Ramos (cell line): Measurements from ENCODE around the gene UBXN4.

Experiments
- in situ Hi-C: fragments of 300-500 bp; cut with MboI; formaldehyde crosslinking; loops from one replicate; pipeline ENCODE4 v1.14.3; 2022; ENCODE audit warnings: low sequenced_read_pairs; ENCODE audit not compliant: unreplicated experiment

Gene UBXN4

GRCh38 chr2:135741395-135742324, at the start of gene UBXN4:
UBXN4 (plus strand) TSS chr2:135741855; CDS start chr2:135741930, 75 bp downstream.
- in situ Hi-C loops = no loop called here

GRCh38 chr2:135694711-135695110, 46.9 kb upstream of the UBXN4 start:
- in situ Hi-C loops = no loop called here

- in situ Hi-C loops = no loop called here
These were observed 42.8 kb upstream of the UBXN4 start for GRCh38 chr2:135698838-135699237.

- in situ Hi-C loops = loop anchor here (5.0 kb wide), 1 partner anchor 224 kb away; no protein-coding TSS in a partner anchor
These were observed 40.2 kb upstream of the UBXN4 start for GRCh38 chr2:135701442-135701841.

GRCh38 chr2:135703300-135703699, 38.4 kb upstream of the UBXN4 start:
- in situ Hi-C loops = loop anchor here (5.0 kb wide), 1 partner anchor 226 kb away; no protein-coding TSS in a partner anchor

- in situ Hi-C loops = loop anchor here (5.0 kb wide), 1 partner anchor 227 kb away; no protein-coding TSS in a partner anchor
These were observed 37.6 kb upstream of the UBXN4 start for GRCh38 chr2:135704075-135704474.

GRCh38 chr2:135708159-135708558, 33.5 kb upstream of the UBXN4 start:
- in situ Hi-C loops = no loop called here

GRCh38 chr2:135709992-135710391, 31.7 kb upstream of the UBXN4 start:
- in situ Hi-C loops = loop anchor here (10.0 kb wide), 1 partner anchor 705 kb away; no protein-coding TSS in a partner anchor

GRCh38 chr2:135715086-135715485, 26.6 kb upstream of the UBXN4 start:
- in situ Hi-C loops = loop anchor here (10.0 kb wide), 1 partner anchor 710 kb away; no protein-coding TSS in a partner anchor

GRCh38 chr2:135728064-135728743, 13.5 kb upstream of the UBXN4 start:
- in situ Hi-C loops = no loop called here

- in situ Hi-C loops = no loop called here
These were observed 9.1 kb upstream of the UBXN4 start for GRCh38 chr2:135732561-135732960.

GRCh38 chr2:135733045-135733444, 8.6 kb upstream of the UBXN4 start:
- in situ Hi-C loops = no loop called here

- in situ Hi-C loops = no loop called here
These were observed 5.1 kb upstream of the UBXN4 start for GRCh38 chr2:135736546-135736945.

- in situ Hi-C loops = no loop called here
These were observed 1.4 kb upstream of the UBXN4 start for GRCh38 chr2:135740206-135740605.

- in situ Hi-C loops = no loop called here
These were observed 636 bp upstream of the UBXN4 start for GRCh38 chr2:135741043-135741394.

GRCh38 chr2:135742325-135742757, 686 bp downstream of the UBXN4 start:
- in situ Hi-C loops = no loop called here

- in situ Hi-C loops = no loop called here
These were observed 2.2 kb downstream of the UBXN4 start for GRCh38 chr2:135743860-135744259.

GRCh38 chr2:135744760-135745314, 3.2 kb downstream of the UBXN4 start:
- in situ Hi-C loops = no loop called here

- in situ Hi-C loops = no loop called here
These were observed 3.9 kb downstream of the UBXN4 start for GRCh38 chr2:135745545-135745944.

GRCh38 chr2:135755573-135755972, 13.9 kb downstream of the UBXN4 start:
- in situ Hi-C loops = no loop called here

- in situ Hi-C loops = no loop called here
These were observed 15.0 kb downstream of the UBXN4 start for GRCh38 chr2:135756692-135757091.
